Endothelial cell of umbilical vein (primary cell): ENCODE results near the gene MAML3.
"Not testable (repeated sequence)": the region's sequence is repeated elsewhere in the genome, so short reads cannot be mapped to it uniquely, and the experiment has no call there.

ENCODE experiments used
- EZH2 ChIP-seq: IDR thresholded peaks from 2 replicates; pipeline ENCODE4 v1.6.1; 2012; ENCODE audit warnings: borderline replicate concordance, low read depth, mild to moderate bottlenecking, moderate library complexity, low read length, inconsistent platforms; ENCODE audit not compliant: severe bottlenecking
- GATA2 ChIP-seq: IDR thresholded peaks from 2 replicates; pipeline ENCODE4 v1.7.0; 2011; ENCODE audit warnings: low read depth, mild to moderate bottlenecking, moderate library complexity, mixed read lengths, low read length; ENCODE audit not compliant: insufficient read length, insufficient read depth
- JUN ChIP-seq: IDR thresholded peaks from 2 replicates; pipeline ENCODE4 v1.6.1; 2011; ENCODE audit warnings: borderline replicate concordance, low read depth; ENCODE audit not compliant: insufficient read length, insufficient read depth
- MYC ChIP-seq: IDR thresholded peaks from one replicate; pipeline ENCODE4 v1.6.1; 2011; ENCODE audit warnings: mild to moderate bottlenecking, low read depth, low read length
- POLR2A ChIP-seq: IDR thresholded peaks from 2 replicates; pipeline ENCODE4 v1.6.1; 2012; ENCODE audit warnings: low read depth, mild to moderate bottlenecking, control low read depth, low read length
- POLR2AphosphoS5 ChIP-seq: IDR thresholded peaks from 2 replicates; pipeline ENCODE4 v1.6.1; 2012; ENCODE audit warnings: low read depth, mild to moderate bottlenecking, control low read depth, low read length, moderate library complexity; ENCODE audit not compliant: insufficient read depth
- TF ChIP-seq, protein P1 (sequence below), 2 donors: IDR thresholded peaks; 1 replicate in 1 of 2; 2 replicates in 1 of 2; pipeline ENCODE4 v1.5.1; 2011; ENCODE audit warnings: low read length in 2 of 2, mild to moderate bottlenecking in 2 of 2, moderate library complexity in 2 of 2, control low read depth in 1 of 2, inconsistent platforms in 1 of 2, low read depth in 1 of 2; ENCODE audit not compliant: insufficient read depth in 1 of 2; ENCODE audit errors: extremely low read depth in 1 of 2
- TF ChIP-seq, protein P2 (sequence below): IDR thresholded peaks from 2 replicates; pipeline ENCODE4 v1.6.1; 2011; ENCODE audit not compliant: insufficient read depth, insufficient read length

DNA sequence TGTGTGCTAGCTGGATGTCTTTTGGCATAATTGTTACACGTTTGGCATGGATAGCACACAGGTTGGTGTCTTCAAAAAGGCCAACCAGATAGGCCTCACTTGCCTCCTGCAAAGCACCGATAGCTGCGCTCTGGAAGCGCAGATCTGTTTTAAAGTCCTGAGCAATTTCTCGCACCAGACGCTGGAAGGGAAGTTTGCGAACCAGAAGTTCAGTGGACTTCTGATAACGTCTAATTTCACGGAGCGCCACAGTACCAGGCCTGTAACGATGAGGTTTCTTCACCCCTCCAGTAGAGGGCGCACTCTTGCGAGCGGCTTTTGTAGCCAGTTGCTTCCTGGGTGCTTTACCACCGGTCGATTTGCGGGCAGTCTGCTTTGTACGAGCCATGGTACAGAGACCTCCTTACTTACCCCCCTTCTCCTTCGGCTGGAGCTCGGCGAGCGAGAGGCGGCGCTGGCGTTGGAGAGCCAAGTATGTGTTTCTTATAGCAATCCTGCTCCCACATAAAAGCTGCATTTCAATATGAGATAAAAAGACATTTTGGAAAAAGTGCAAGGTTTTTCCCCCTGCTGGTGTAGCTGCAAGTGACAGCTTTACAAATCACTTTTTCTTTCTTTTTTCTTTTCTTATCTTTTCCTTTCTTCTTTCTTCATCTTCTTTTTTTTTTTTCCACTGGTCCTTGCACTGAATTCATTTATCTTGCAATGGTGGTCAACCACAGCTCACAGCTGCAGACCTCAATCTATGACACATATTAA, 455.6 kb downstream of the MAML3 start:
- TF ChIP-seq, protein P1, sequence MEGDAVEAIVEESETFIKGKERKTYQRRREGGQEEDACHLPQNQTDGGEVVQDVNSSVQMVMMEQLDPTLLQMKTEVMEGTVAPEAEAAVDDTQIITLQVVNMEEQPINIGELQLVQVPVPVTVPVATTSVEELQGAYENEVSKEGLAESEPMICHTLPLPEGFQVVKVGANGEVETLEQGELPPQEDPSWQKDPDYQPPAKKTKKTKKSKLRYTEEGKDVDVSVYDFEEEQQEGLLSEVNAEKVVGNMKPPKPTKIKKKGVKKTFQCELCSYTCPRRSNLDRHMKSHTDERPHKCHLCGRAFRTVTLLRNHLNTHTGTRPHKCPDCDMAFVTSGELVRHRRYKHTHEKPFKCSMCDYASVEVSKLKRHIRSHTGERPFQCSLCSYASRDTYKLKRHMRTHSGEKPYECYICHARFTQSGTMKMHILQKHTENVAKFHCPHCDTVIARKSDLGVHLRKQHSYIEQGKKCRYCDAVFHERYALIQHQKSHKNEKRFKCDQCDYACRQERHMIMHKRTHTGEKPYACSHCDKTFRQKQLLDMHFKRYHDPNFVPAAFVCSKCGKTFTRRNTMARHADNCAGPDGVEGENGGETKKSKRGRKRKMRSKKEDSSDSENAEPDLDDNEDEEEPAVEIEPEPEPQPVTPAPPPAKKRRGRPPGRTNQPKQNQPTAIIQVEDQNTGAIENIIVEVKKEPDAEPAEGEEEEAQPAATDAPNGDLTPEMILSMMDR (IDR thresholded peaks at IDR 0.05; ENCODE audit: extremely low read depth in 1 of 2, insufficient read depth in 1 of 2, low read depth in 1 of 2, low read length in 2 of 2), result not testable (repeated sequence)
- not testable (repeated sequence) for TF ChIP-seq POLR2AphosphoS5, EZH2, JUN, POLR2A, GATA2, MYC
- TF ChIP-seq, protein P2, sequence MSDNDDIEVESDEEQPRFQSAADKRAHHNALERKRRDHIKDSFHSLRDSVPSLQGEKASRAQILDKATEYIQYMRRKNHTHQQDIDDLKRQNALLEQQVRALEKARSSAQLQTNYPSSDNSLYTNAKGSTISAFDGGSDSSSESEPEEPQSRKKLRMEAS, result not testable (repeated sequence)
